ENCODE results near the gene CCDC154. TPM values are rescaled to one million over a fixed set of nuclear protein-coding genes. Genes with fewer than 3 reads are reported as not detected.
A peak's percentile ranks its signal among the peaks of the same experiment; 100 is the strongest.

Gene CCDC154
- total RNA-seq, 4 donors from 2014 or later, result 0.48 to 5.3 (median 0.51) TPM; not detected in 1

DNA sequence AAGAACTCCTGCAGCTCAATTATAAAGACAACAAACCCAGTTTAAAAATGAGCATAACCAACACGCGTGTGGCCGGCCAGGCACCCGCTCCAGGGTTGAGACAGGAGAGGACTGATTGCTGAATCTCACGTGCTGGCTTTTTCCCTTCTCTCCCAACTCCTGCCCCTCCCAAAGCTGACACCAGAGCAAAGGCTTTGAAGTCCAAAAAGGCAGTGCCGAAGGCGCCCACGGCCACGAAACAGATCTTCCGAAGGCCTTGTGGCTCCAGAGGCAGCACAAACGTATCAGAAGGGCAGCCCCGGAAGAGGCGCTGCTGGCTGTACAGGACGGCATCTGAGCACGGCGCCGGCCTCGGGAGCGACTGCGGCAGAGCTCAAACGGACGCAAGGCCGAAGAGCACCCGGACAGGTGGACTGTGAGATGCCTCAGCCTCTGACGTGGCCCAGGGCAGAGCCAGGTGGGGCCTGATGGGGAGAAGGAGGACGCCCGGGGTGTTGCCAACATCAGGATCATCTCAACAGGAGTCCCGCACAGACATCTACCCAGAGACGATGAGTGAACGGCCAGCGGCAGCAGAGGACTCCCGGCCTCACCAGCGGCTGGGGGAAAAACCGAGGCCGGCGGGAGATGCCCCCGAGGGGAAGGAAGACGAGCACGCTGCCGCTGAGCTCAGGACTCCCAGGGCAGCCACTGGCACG lies 20.0 kb upstream of the CCDC154 start:
- TF ChIP-seq, protein P1, sequence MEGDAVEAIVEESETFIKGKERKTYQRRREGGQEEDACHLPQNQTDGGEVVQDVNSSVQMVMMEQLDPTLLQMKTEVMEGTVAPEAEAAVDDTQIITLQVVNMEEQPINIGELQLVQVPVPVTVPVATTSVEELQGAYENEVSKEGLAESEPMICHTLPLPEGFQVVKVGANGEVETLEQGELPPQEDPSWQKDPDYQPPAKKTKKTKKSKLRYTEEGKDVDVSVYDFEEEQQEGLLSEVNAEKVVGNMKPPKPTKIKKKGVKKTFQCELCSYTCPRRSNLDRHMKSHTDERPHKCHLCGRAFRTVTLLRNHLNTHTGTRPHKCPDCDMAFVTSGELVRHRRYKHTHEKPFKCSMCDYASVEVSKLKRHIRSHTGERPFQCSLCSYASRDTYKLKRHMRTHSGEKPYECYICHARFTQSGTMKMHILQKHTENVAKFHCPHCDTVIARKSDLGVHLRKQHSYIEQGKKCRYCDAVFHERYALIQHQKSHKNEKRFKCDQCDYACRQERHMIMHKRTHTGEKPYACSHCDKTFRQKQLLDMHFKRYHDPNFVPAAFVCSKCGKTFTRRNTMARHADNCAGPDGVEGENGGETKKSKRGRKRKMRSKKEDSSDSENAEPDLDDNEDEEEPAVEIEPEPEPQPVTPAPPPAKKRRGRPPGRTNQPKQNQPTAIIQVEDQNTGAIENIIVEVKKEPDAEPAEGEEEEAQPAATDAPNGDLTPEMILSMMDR (IDR thresholded peaks at IDR 0.05), result no peak
- no peak for TF ChIP-seq POLR2A (IDR thresholded peaks at IDR 0.05)
- H3K27ac ChIP-seq, result no peak overlapping the region
- H3K9me3 ChIP-seq, result no peaks in the 10 kb centered on the region
- no peak for DNase-seq
- H3K27me3 ChIP-seq, result no peaks in the 10 kb centered on the region
- no peaks in the 10 kb centered on the region for H3K4me1 ChIP-seq
- no peaks in the 10 kb centered on the region for H3K36me3 ChIP-seq
- intact Hi-C loops (cut with DNase I; ENCODE audit: low total_unique reads), result no loop called here
- H3K4me3 ChIP-seq, result no peak overlapping the region

DNA sequence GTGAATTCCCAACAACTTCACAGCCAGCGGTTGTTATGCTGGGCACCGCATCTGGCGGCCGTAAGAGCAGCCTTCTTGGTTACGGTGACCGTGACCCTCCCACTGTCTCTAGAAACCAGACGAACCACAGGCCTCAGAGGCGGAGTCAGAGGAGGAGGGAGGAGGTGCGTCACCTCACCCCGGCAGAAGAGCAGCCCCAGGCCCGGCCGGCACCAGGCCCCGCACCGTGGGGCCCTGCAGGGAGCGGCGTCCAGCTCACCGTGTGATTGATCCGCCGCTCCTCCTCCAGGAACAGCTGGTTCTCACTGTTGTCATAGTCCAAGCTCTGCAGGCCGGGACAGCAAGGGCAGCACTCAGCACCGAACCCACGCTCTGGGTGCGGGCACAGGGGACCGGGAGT lies 16.8 kb upstream of the CCDC154 start:
- Histone ChIP-seq H3K4me3 (no peak overlapping the region), H3K27ac (peak overlapping the region; percentile 9 to 54), H3K36me3 (no peaks in the 10 kb centered on the region), H3K4me1 (no peaks in the 10 kb centered on the region), H3K9me3 (no peaks in the 10 kb centered on the region), H3K27me3 (no peaks in the 10 kb centered on the region)
- no peak for TF ChIP-seq POLR2A (IDR thresholded peaks at IDR 0.05)
- TF ChIP-seq, protein P1 (IDR thresholded peaks at IDR 0.05), result no peak
- intact Hi-C loops (cut with DNase I; ENCODE audit: low total_unique reads), result no loop called here
- peak; percentile 62 to 66 for DNase-seq

DNA sequence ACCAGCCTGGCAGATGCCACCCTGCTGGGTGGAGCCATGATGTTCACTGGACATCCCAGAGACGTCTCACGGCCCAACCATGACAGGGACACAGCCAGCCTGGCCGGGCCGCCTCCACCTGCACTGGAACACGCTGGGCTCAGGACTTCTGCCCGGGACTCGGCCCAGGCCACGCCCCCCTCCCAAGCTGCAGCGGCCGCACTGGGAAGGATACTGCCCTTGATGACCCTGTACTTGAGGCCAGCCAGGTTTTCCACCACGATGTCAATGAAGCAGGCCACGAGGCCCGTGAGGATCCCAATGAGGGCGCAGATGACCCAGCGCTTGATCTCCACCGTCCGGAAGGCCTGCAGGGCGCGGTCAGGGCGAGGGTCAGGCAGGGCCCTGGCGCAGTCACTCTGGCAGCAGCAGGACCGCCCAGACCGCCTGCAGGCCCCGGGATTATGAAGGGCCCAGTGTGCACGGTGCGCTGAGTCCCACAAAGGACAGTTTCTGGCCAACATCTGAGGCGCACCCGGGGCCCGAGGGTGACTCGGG lies 16.3 kb upstream of the CCDC154 start:
- Histone ChIP-seq H3K36me3 (no peaks in the 10 kb centered on the region), H3K27ac (peak overlapping the region; percentile 9 to 54), H3K4me3 (no peak overlapping the region), H3K9me3 (no peaks in the 10 kb centered on the region), H3K27me3 (no peaks in the 10 kb centered on the region), H3K4me1 (no peaks in the 10 kb centered on the region)
- intact Hi-C loops (cut with DNase I; ENCODE audit: low total_unique reads), result no loop called here
- DNase-seq, result peak in 1 of 2 donors; percentile 42
- TF ChIP-seq, protein P1 (IDR thresholded peaks at IDR 0.05), result no peak
- TF ChIP-seq POLR2A (IDR thresholded peaks at IDR 0.05), result no peak

DNA sequence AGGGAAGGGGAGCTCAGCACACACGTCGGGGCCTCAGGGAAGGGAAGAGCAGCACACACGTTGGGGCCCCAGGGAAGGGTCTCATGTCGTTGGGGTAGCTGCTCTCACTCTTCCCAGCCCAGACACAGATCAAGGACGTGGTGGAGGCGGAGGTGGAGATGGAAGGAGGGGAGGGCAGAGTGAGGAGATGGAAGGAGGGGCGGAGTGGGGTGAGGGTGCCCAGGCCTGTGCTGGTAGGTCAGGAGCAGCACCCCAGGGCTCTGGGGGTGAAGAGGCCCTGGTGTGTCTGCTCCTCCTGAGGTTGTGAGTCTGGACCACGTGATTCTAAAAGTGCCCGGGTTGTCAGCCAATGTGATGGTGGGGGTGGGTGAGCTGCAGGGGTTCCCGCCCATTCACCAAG lies 15.6 kb upstream of the CCDC154 start:
- Histone ChIP-seq H3K9me3 (no peaks in the 10 kb centered on the region), H3K27me3 (no peaks in the 10 kb centered on the region), H3K27ac (no peak overlapping the region), H3K4me3 (no peak overlapping the region), H3K4me1 (no peaks in the 10 kb centered on the region), H3K36me3 (no peaks in the 10 kb centered on the region)
- intact Hi-C loops (cut with DNase I; ENCODE audit: low total_unique reads), result no loop called here
- no peak for DNase-seq
- TF ChIP-seq, protein P1 (IDR thresholded peaks at IDR 0.05), result no peak
- TF ChIP-seq POLR2A (IDR thresholded peaks at IDR 0.05), result no peak

DNA sequence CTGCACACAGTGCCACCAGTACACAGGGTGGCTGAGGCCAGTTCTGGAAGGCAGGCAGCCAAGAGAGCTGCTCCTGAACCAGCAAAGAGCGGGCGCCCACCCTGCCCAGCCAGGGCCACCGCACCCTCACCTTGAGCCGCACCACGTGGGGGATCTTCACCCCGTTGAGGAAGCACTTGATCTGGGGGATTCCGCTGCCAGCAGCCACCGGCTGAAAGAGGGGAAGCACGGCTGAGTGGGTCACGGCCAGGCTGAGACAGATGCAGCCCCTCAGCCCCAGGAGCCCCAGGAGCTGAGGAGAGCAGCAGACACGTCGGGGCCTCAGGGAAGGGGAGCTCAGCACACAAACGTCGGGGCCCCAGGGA lies 14.6 kb upstream of the CCDC154 start:
- TF ChIP-seq, protein P1 (IDR thresholded peaks at IDR 0.05), result no peak
- no peak for TF ChIP-seq POLR2A (IDR thresholded peaks at IDR 0.05)
- Histone ChIP-seq H3K36me3 (no peaks in the 10 kb centered on the region), H3K27ac (no peak overlapping the region), H3K4me1 (no peaks in the 10 kb centered on the region), H3K4me3 (no peak overlapping the region), H3K9me3 (no peaks in the 10 kb centered on the region), H3K27me3 (no peaks in the 10 kb centered on the region)
- no peak for DNase-seq
- intact Hi-C loops (cut with DNase I; ENCODE audit: low total_unique reads), result no loop called here

All from uterus (tissue), 4 donors.